GM12878 (cell line): ENCODE results near the gene CDH1. TPM values are rescaled to one million over a fixed set of nuclear protein-coding genes. Genes with fewer than 3 reads are reported as not detected.
A peak's percentile ranks its signal among the peaks of the same experiment; 100 is the strongest.

Experiments
- ATAC-seq: fragments of 200-7000 bp; cut with Tn5 transposase; 3 replicates; pipeline ENCODE4 v1.9.1; 2020; ENCODE audit warnings: mild to moderate bottlenecking, moderate library complexity
- BruUV-seq: library from RNA; stranded (reverse); fragments of 400-500 nt; replicated peaks from 2 replicates; lab custom pipeline; 2021; lab: Mats Ljungman, UMichigan
- CTCF ChIA-PET: fragments of 300-600 bp; sonication (Branson Sonifier 250); formaldehyde crosslinking; extraction: SDS; loops from one replicate; lab custom pipeline; 2021; ENCODE audit warnings: inconsistent platforms; lab: Yijun Ruan, JAX
- POLR2A ChIA-PET: fragments of 350-600 bp; formaldehyde crosslinking; extraction: SDS; loops from one replicate; lab custom pipeline; 2021; ENCODE audit warnings: inconsistent platforms; lab: Charles Lee
- RAD21 ChIA-PET: fragments of 300-600 bp; sonication (Branson Sonifier 250); formaldehyde crosslinking; loops from one replicate; lab custom pipeline; 2023; ENCODE audit warnings: antibody characterized with exemption; ENCODE audit not compliant: unreplicated experiment; lab: Charles Lee
- SMC1A ChIA-PET: fragments of 300-600 bp; sonication (Branson Sonifier 250); formaldehyde crosslinking; loops from one replicate; lab custom pipeline; 2023; ENCODE audit not compliant: unreplicated experiment, uncharacterized antibody; lab: Charles Lee
- DNase-seq: peaks from one replicate; pipeline ENCODE4 v3.0.0-alpha.2; 2011; ENCODE audit warnings: low read depth, low spot score
- FAIRE-seq: peaks from 3 replicates; lab custom pipeline; 2011; peaks lifted over from hg19 to GRCh38; lab: Jason Lieb, UNC
- H2AFZ ChIP-seq: 2 replicates; pipeline ENCODE4 v1.6.0; 2011; ENCODE audit warnings: low read depth, low read length, control low read depth; ENCODE audit not compliant: control insufficient read depth
- H3K27ac ChIP-seq: 2 replicates; pipeline ENCODE4 v1.5.1; 2011; ENCODE audit warnings: control low read depth; ENCODE audit not compliant: control insufficient read depth, insufficient read depth
- H3K27me3 ChIP-seq, 2 experiments: replicated peaks in 1 of 2; 2 replicates each; pipeline versions ENCODE4 v1.6.0 to v1.6.1; 2011; ENCODE audit warnings: low read length in 1 of 2; ENCODE audit not compliant: control insufficient read depth in 2 of 2, insufficient read depth in 2 of 2
- H3K36me3 ChIP-seq, 2 experiments: 2 replicates each; pipeline ENCODE4 v1.5.1; 2011; ENCODE audit warnings: low read length in 1 of 2; ENCODE audit not compliant: control insufficient read depth in 2 of 2, insufficient read depth in 2 of 2
- H3K4me1 ChIP-seq: 2 replicates; pipeline ENCODE4 v1.6.1; 2011; ENCODE audit warnings: mild to moderate bottlenecking, low read length, moderate library complexity, mixed read lengths; ENCODE audit not compliant: control insufficient read depth, insufficient read depth
- H3K4me2 ChIP-seq: 2 replicates; pipeline ENCODE4 v1.6.0; 2011; ENCODE audit warnings: control low read depth; ENCODE audit not compliant: control insufficient read depth, insufficient read depth
- H3K4me3 ChIP-seq: fragments of 200-600 bp; sonication (generic); 2 replicates; pipeline ENCODE4 v1.5.1; 2016
- H3K79me2 ChIP-seq: 2 replicates; pipeline ENCODE4 v1.6.0; 2011; ENCODE audit warnings: low read length; ENCODE audit not compliant: control insufficient read depth, insufficient read depth
- H3K9ac ChIP-seq: 2 replicates; pipeline ENCODE4 v1.8.0; 2011; ENCODE audit warnings: low read length, control low read depth, mixed read lengths; ENCODE audit not compliant: control insufficient read depth, insufficient read depth
- H3K9me3 ChIP-seq: replicated peaks from 3 replicates; pipeline ENCODE4 v1.5.1; 2011; ENCODE audit warnings: mild to moderate bottlenecking, low read length; ENCODE audit not compliant: control insufficient read depth, insufficient read depth
- H4K20me1 ChIP-seq: 2 replicates; pipeline ENCODE4 v1.6.0; 2011; ENCODE audit not compliant: control insufficient read depth, insufficient read depth
- ASH2L ChIP-seq: fragments of 300-600, 200-600 bp; sonication (generic); IDR thresholded peaks from 2 replicates; pipeline ENCODE4 v1.6.1; 2017; ENCODE audit warnings: low read depth, mild to moderate bottlenecking, borderline replicate concordance
- E2F8 ChIP-seq: fragments of 450-650 bp; IDR thresholded peaks from 2 replicates; pipeline ENCODE4 v1.6.1; 2018; ENCODE audit warnings: mild to moderate bottlenecking, low read depth, moderate library complexity; ENCODE audit not compliant: partially characterized antibody
- JUNB ChIP-seq: IDR thresholded peaks from 2 replicates; pipeline ENCODE4 v1.6.1; 2016; ENCODE audit warnings: antibody characterized with exemption, mild to moderate bottlenecking
- LARP7 ChIP-seq: fragments of 450-650 bp; IDR thresholded peaks from 2 replicates; pipeline ENCODE4 v1.6.1; 2017; ENCODE audit warnings: mild to moderate bottlenecking
- MEF2B ChIP-seq: fragments of 450-650 bp; IDR thresholded peaks from 2 replicates; pipeline ENCODE4 v1.6.1; 2018; ENCODE audit warnings: mild to moderate bottlenecking, moderate library complexity; ENCODE audit not compliant: partially characterized antibody, poor library complexity, severe bottlenecking
- MYB ChIP-seq: fragments of 150-350 bp; IDR thresholded peaks from 2 replicates; pipeline ENCODE4 v1.6.1; 2014; ENCODE audit warnings: mild to moderate bottlenecking, low read depth, low read length, borderline replicate concordance
- MYC ChIP-seq: IDR thresholded peaks from 2 replicates; pipeline ENCODE4 v1.6.1; 2011; ENCODE audit warnings: mild to moderate bottlenecking, low read length, moderate library complexity, inconsistent platforms; ENCODE audit not compliant: insufficient read depth, insufficient replicate concordance, insufficient read length, severe bottlenecking
- NBN ChIP-seq: fragments of 450-650 bp; IDR thresholded peaks from 2 replicates; pipeline ENCODE4 v1.6.1; 2016
- RB1 ChIP-seq: fragments of 450-650 bp; formaldehyde crosslinking; IDR thresholded peaks from 2 replicates; pipeline ENCODE4 v1.6.1; 2017; ENCODE audit warnings: mild to moderate bottlenecking, borderline replicate concordance
- RELA ChIP-seq: fragments of 450-650 bp; IDR thresholded peaks from 2 replicates; pipeline ENCODE4 v1.8.0; 2014; ENCODE audit warnings: borderline replicate concordance; ENCODE audit not compliant: partially characterized antibody
- SIN3A ChIP-seq: IDR thresholded peaks from 2 replicates; pipeline ENCODE4 v1.6.1; 2012; ENCODE audit warnings: low read depth, low read length, improper control_type of control experiment
- SMAD1 ChIP-seq: fragments of 450-650 bp; IDR thresholded peaks from 2 replicates; pipeline ENCODE4 v1.6.1; 2018; ENCODE audit warnings: mild to moderate bottlenecking, low read depth; ENCODE audit not compliant: partially characterized antibody
- SMC3 ChIP-seq: IDR thresholded peaks from 2 replicates; pipeline ENCODE4 v1.6.1; 2011; ENCODE audit warnings: low read length, improper control_type of control experiment, borderline replicate concordance
- SPI1 ChIP-seq: IDR thresholded peaks from 2 replicates; pipeline ENCODE4 v1.6.1; 2011; ENCODE audit warnings: low read depth, mild to moderate bottlenecking, low read length, moderate library complexity, borderline replicate concordance; ENCODE audit not compliant: insufficient read depth
- SREBF1 ChIP-seq: IDR thresholded peaks from 2 replicates; pipeline ENCODE4 v1.6.1; 2012; ENCODE audit warnings: mild to moderate bottlenecking, low read length
- USF1 ChIP-seq: IDR thresholded peaks from 2 replicates; pipeline ENCODE4 v1.6.1; 2011; ENCODE audit warnings: borderline replicate concordance, low read depth, mild to moderate bottlenecking, moderate library complexity, mixed read lengths, low read length; ENCODE audit not compliant: insufficient read depth; ENCODE audit errors: extremely low read length
- ZNF274 ChIP-seq: IDR thresholded peaks from one replicate; pipeline ENCODE4 v1.8.0; 2011; ENCODE audit not compliant: insufficient read length, insufficient read depth
- ZNF384 ChIP-seq: IDR thresholded peaks from 2 replicates; pipeline ENCODE4 v1.6.1; 2012; ENCODE audit warnings: low read depth, mild to moderate bottlenecking, low read length, improper control_type of control experiment, borderline replicate concordance
- WGBS: methylation state at CpG from one replicate; pipeline ENCODE4 v1.1.6; 2016; ENCODE audit warnings: low lambda C conversion rate; ENCODE audit not compliant: insufficient replicate concordance, insufficient coverage; ENCODE audit errors: missing lambda C conversion rate; 5-methylcytosine and 5-hydroxymethylcytosine counted together
- in situ Hi-C: fragments of 300-500 bp; cut with MboI; formaldehyde crosslinking; loops from 9 replicates; pipeline ENCODE4 v1.14.3; 2018; ENCODE audit warnings: mixed read lengths
- intact Hi-C: fragments of 100-400 bp; cut with micrococcal nuclease; formaldehyde crosslinking; loops from one replicate; pipeline ENCODE4 v1.14.2; 2022; ENCODE audit not compliant: unreplicated experiment
- polyA plus RNA-seq, 11 experiments: library from polyadenylated mRNA; depleted of rRNA in 4 of 11; unstranded in 6 of 11; stranded (reverse) in 5 of 11; fragments of >200 nt; fragmentation: Nextera tagmentation in 4 of 11; fragmentation: Illumina TruSeq in 1 of 11; extraction: Ambion mirVana in 4 of 11; extraction: Trizol in 1 of 11; gene quantifications; 1 replicate in 1 of 11; 2 replicates in 10 of 11; pipeline versions ENCODE4 v1.2.1 to v1.2.3, GENCODE V29; 2011 to 2016; ENCODE audit warnings: inconsistent platforms in 2 of 11, missing spikeins in 2 of 11, low read depth in 1 of 11
- total RNA-seq, 4 experiments: library from RNA; depleted of rRNA in 3 of 4; stranded (reverse); fragments of >200 nt in 3 of 4; fragmentation: Illumina TruSeq in 1 of 4; extraction: Trizol in 1 of 4; gene quantifications; 2 replicates each; pipeline versions ENCODE4 v1.2.1 to v1.2.3, GENCODE V29; 2013 to 2021

CDH1 gene
- total and polyA plus RNA-seq, 10 of the 15 experiments (the other 5 are each of a cell fraction or from before 2014, with no cell fraction given): 2.2 to 30.6 (median 17.7) TPM

GRCh38 chr16:68843482-68844210 is 106.6 kb downstream of the CDH1 start, which contains the start of gene TANGO6 (continued):
- TF ChIP-seq SREBF1 (no peak), ZNF274 (no peak), ASH2L (no peak), JUNB (no peak), RELA (peak; percentile 88), RB1 (peak; percentile 86; the same call in 1 of the 2 replicates)

- DNase-seq (peak; percentile 1), FAIRE-seq (no peak), ATAC-seq (peak; percentile 36)
- Histone ChIP-seq H3K4me2 (peak overlapping the region; percentile 96), H3K4me3 (peak overlapping the region; percentile 88), H4K20me1 (no peaks in the 10 kb centered on the region), H3K79me2 (peaks cover 11% of the 10 kb centered on the region), H2AFZ (peak overlapping the region; percentile 95), H3K27me3 (no peaks in the 10 kb centered on the region), H3K4me1 (peaks cover 9% of the 10 kb centered on the region), H3K9ac (peak overlapping the region; percentile 94), H3K27ac (peak overlapping the region; percentile 91), H3K36me3 (no peaks in the 10 kb centered on the region), H3K9me3 (no peaks in the 10 kb centered on the region)
- SMC1A ChIA-PET: interaction anchor here (1.0 to 2.5 kb wide), 4 partner anchors 10 to 317 kb away, joined by 3 to 9 read pairs (median 3); no protein-coding TSS in a partner anchor
- in situ Hi-C loops: loop anchor here (5.0 kb wide), 1 partner anchor 278 kb away; no protein-coding TSS in a partner anchor
- BruUV-seq: no TSS peak
- WGBS: 0% methylated on average over 6 of the region's 6 CpGs
- CTCF ChIA-PET: interaction anchor here (0.7 to 1.4 kb wide), 9 partner anchors 25 to 314 kb away, joined by 3 to 7 read pairs (median 3); no protein-coding TSS in a partner anchor
- RAD21 ChIA-PET: interaction anchor here (1.0 to 1.6 kb wide), 2 partner anchors 87 to 314 kb away, joined by 3 to 5 read pairs; no protein-coding TSS in a partner anchor
- POLR2A ChIA-PET: interaction anchor here (0.6 kb wide), 1 partner anchor 279 kb away, joined by 7 read pairs; no protein-coding TSS in a partner anchor
- intact Hi-C loops: loop anchor here (1.0 to 5.0 kb wide), 2 partner anchors 140 to 597 kb away; partner anchors contain the start of gene PLA2G15
- TF ChIP-seq SMC3: no peak
- no peak for TF ChIP-seq SREBF1
- TF ChIP-seq SMAD1: no peak
- TF ChIP-seq MEF2B: no peak
- TF ChIP-seq USF1: peak; percentile 48
- TF ChIP-seq MYC: no peak
- no peak for TF ChIP-seq ASH2L
- no peak for TF ChIP-seq SIN3A
- TF ChIP-seq ZNF384: no peak
- no peak for TF ChIP-seq LARP7
- TF ChIP-seq SPI1: no peak
- TF ChIP-seq MYB: no peak
- TF ChIP-seq NBN: no peak; the same call in 1 of the 2 replicates
- TF ChIP-seq E2F8: no peak
Measured at GRCh38 chr16:68844211-68844564, 107.1 kb downstream of the CDH1 start.
